ENCODE measurements around the gene PTPRT.

DNA sequence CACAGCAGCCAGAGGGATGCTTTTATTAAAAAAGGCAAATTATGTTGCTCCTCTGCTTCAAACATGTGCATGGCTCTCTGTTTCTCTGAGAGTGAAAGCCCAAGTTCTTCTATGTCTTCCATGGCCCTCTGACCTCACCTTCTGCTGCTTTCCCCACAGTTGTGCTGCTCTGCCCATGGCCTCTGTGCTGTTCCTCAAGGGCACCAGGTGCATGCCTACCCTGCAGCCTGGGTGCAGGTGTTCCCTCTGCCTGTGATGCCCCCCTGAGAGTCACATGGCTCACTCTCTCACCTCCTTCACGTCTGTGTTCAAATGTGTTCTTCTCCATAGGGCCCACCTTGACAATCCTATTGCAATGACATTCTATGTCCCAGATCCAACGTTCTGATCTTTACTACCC, 1094.5 kb downstream of the PTPRT start:
- TF ChIP-seq, protein P1, sequence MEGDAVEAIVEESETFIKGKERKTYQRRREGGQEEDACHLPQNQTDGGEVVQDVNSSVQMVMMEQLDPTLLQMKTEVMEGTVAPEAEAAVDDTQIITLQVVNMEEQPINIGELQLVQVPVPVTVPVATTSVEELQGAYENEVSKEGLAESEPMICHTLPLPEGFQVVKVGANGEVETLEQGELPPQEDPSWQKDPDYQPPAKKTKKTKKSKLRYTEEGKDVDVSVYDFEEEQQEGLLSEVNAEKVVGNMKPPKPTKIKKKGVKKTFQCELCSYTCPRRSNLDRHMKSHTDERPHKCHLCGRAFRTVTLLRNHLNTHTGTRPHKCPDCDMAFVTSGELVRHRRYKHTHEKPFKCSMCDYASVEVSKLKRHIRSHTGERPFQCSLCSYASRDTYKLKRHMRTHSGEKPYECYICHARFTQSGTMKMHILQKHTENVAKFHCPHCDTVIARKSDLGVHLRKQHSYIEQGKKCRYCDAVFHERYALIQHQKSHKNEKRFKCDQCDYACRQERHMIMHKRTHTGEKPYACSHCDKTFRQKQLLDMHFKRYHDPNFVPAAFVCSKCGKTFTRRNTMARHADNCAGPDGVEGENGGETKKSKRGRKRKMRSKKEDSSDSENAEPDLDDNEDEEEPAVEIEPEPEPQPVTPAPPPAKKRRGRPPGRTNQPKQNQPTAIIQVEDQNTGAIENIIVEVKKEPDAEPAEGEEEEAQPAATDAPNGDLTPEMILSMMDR (IDR thresholded peaks at IDR 0.05), result no peak
- no peak for TF ChIP-seq POLR2AphosphoS5 (IDR thresholded peaks at IDR 0.05)

Measured in breast epithelium (tissue), 3 donors.